ENCODE measurements around the gene IGSF21. TPM values are rescaled to one million over a fixed set of nuclear protein-coding genes. Genes with fewer than 3 reads are reported as not detected.

IGSF21 gene
- polyA plus RNA-seq, 1 experiment: not detected

DNA sequence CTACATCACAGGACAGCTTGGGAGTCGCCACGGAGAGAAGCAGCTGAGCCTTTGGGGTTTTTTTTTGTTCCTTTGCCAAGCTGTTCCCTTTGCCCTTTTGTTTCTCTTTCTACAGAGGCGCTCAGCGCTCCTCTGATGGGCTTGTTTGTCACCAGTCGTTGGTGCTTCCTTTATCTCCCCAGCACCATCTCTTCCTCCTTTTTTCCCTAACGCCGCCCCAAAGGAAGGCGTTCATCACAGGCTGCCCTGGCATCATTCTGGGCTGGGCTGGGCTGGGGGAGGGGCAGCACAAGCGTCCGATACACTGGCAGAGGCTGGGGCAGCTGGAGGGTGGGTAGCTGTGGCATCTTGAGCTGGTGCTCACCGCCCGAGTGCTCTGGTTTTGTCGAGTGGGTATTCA lies 10.5 kb downstream of the IGSF21 start:
- DNase-seq (ENCODE audit: low read depth, low spot score): no peak
- Histone ChIP-seq H3K4me3 (ENCODE audit: low read depth, low read length) (no peak overlapping the region), H3K27me3 (ENCODE audit: control insufficient read depth, insufficient read depth, low read length) (no peaks in the 10 kb centered on the region), H3K9me3 (ENCODE audit: control insufficient read depth, insufficient read depth, low read length) (no peaks in the 10 kb centered on the region), H3K27ac (ENCODE audit: low read depth, low read length) (no peak overlapping the region)
- TF ChIP-seq, protein P1, sequence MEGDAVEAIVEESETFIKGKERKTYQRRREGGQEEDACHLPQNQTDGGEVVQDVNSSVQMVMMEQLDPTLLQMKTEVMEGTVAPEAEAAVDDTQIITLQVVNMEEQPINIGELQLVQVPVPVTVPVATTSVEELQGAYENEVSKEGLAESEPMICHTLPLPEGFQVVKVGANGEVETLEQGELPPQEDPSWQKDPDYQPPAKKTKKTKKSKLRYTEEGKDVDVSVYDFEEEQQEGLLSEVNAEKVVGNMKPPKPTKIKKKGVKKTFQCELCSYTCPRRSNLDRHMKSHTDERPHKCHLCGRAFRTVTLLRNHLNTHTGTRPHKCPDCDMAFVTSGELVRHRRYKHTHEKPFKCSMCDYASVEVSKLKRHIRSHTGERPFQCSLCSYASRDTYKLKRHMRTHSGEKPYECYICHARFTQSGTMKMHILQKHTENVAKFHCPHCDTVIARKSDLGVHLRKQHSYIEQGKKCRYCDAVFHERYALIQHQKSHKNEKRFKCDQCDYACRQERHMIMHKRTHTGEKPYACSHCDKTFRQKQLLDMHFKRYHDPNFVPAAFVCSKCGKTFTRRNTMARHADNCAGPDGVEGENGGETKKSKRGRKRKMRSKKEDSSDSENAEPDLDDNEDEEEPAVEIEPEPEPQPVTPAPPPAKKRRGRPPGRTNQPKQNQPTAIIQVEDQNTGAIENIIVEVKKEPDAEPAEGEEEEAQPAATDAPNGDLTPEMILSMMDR (IDR thresholded peaks at IDR 0.05; ENCODE audit: low read depth, low read length): no peak
- ChIA-PET CTCF (interaction anchor here (1.5 kb wide), 1 partner anchor 17 kb away, joined by 10 read pairs; no protein-coding TSS in a partner anchor), POLR2A (no interaction called here)

DNA sequence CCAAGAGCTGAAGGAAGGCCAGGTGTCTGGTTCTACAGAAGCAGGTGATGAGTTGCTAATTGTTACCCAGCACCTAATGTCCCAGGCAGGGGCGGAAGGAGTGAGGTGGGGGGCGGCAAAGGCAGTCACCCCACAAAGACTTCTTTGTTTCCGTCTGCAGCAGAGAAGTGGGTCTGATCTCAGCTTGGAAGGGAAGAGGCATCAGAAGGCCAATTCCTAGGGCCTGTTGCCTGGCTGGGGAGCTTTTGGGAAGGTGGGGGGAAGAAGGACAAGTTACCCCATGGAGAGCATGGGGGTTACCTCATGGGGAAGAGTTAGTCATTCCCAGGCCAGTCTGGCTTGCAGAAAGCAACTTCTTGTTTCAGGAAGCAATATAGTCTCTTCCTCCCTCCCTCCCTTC lies 10.9 kb downstream of the IGSF21 start:
- Histone ChIP-seq H3K27ac (ENCODE audit: low read depth, low read length) (no peak overlapping the region), H3K27me3 (ENCODE audit: control insufficient read depth, insufficient read depth, low read length) (no peaks in the 10 kb centered on the region), H3K9me3 (ENCODE audit: control insufficient read depth, insufficient read depth, low read length) (no peaks in the 10 kb centered on the region), H3K4me3 (ENCODE audit: low read depth, low read length) (no peak overlapping the region)
- DNase-seq (ENCODE audit: low read depth, low spot score): no peak
- CTCF ChIA-PET: interaction anchor here (1.5 kb wide), 1 partner anchor 18 kb away, joined by 10 read pairs; no protein-coding TSS in a partner anchor
- POLR2A ChIA-PET: no interaction called here
- TF ChIP-seq, protein P1 (IDR thresholded peaks at IDR 0.05; ENCODE audit: low read depth, low read length): no peak

DNA sequence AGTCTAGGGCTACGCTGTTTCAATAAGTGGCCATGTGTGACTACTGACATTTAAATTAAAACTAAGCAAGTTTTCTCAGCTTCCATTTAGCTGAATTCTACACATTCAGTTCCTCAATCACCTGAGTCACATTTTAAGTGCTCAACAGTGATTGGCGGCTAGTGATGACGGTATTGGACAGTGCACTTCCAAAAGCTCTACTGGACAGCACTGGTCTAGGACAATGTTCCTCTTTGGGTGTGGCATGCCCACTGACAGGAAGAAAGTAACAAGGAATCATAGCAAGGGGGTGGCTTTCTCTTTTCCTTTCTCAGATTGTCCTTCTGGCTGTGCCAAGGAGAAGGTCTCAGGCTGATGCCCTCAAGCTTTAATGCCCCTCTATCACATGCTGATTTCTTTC lies 11.7 kb downstream of the IGSF21 start:
- H3K27ac ChIP-seq (ENCODE audit: low read depth, low read length): no peak overlapping the region
- ChIA-PET POLR2A (no interaction called here), CTCF (interaction anchor here (1.5 kb wide), 1 partner anchor 18 kb away, joined by 10 read pairs; no protein-coding TSS in a partner anchor)
- H3K4me3 ChIP-seq (ENCODE audit: low read depth, low read length): no peak overlapping the region
- TF ChIP-seq, protein P1 (IDR thresholded peaks at IDR 0.05; ENCODE audit: low read depth, low read length): no peak
- DNase-seq (ENCODE audit: low read depth, low spot score): no peak
- no peaks in the 10 kb centered on the region for H3K9me3 ChIP-seq (ENCODE audit: control insufficient read depth, insufficient read depth, low read length)
- H3K27me3 ChIP-seq (ENCODE audit: control insufficient read depth, insufficient read depth, low read length): no peaks in the 10 kb centered on the region

DNA sequence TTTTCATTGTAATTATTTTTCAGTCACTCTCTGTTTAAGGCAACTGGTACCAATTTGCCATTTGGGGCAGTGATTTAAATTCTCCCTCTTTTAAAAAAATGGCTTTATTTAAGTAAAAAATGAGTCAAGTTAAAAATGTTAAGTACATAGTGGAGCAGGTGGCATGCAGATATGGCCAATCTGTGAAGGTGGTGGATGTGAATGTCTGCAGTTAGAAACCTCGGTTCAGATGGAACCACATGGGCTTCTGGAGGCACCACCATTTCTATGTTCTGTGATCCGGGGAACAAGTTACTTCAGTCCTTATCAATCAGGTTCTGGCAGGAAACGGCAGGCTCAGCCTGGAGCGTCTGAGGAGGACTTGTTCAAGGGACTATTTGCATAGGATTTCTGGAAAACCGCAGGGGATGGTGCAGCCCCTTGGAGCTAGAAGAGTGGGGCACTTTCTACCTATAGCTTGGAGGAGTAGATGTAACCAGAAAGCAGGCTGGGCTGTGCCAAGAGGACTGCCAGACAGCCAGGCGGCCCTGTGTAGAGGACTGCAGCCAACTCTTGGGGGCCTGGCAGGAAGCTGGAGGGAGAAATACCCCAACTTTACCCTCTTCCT lies 12.3 kb downstream of the IGSF21 start:
- Histone ChIP-seq H3K9me3 (ENCODE audit: control insufficient read depth, insufficient read depth, low read length) (no peaks in the 10 kb centered on the region), H3K27ac (ENCODE audit: low read depth, low read length) (no peak overlapping the region), H3K4me3 (ENCODE audit: low read depth, low read length) (no peak overlapping the region), H3K27me3 (ENCODE audit: control insufficient read depth, insufficient read depth, low read length) (no peaks in the 10 kb centered on the region)
- no peak for DNase-seq (ENCODE audit: low read depth, low spot score)
- ChIA-PET CTCF (interaction anchor here (1.5 kb wide), 1 partner anchor 19 kb away, joined by 10 read pairs; no protein-coding TSS in a partner anchor), POLR2A (no interaction called here)
- TF ChIP-seq, protein P1 (IDR thresholded peaks at IDR 0.05; ENCODE audit: low read depth, low read length): no peak

DNA sequence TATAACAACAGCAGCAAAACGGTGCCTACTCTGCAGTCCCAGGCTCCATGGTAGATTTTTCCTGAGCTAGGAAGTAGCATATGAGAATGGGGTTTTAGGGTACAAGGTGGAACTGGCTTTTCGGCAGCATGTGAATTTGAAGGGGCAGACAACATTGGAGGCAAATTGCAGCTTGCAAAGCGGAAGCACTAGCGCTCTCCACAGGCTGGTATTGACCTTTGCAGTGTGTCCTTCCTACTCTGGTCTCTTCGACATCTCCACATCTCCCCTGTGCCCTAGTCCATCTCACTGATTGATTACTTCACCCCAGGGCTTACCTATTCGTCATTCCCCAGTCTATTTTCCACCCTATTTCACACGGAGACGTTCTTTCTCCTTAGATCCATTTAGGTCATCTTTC lies 13.0 kb downstream of the IGSF21 start:
- no peak overlapping the region for H3K4me3 ChIP-seq (ENCODE audit: low read depth, low read length)
- ChIA-PET POLR2A (no interaction called here), CTCF (no interaction called here)
- DNase-seq (ENCODE audit: low read depth, low spot score): no peak
- H3K27ac ChIP-seq (ENCODE audit: low read depth, low read length): no peak overlapping the region
- no peaks in the 10 kb centered on the region for H3K27me3 ChIP-seq (ENCODE audit: control insufficient read depth, insufficient read depth, low read length)
- TF ChIP-seq, protein P1 (IDR thresholded peaks at IDR 0.05; ENCODE audit: low read depth, low read length): no peak
- H3K9me3 ChIP-seq (ENCODE audit: control insufficient read depth, insufficient read depth, low read length): no peaks in the 10 kb centered on the region
